OCI-LY1 (cell line): ENCODE data around the gene AQP12B.

Experiments used
- CTCF ChIP-seq: fragments of 200-600 bp; sonication (generic), shearing (Covaris generic); IDR thresholded peaks from 2 replicates; pipeline ENCODE4 v1.5.1; 2017; ENCODE audit warnings: mild to moderate bottlenecking, antibody characterized with exemption, low read length, moderate library complexity, mixed read lengths
- EZH2 ChIP-seq: fragments of 200-600 bp; sonication (generic), shearing (Covaris generic); IDR thresholded peaks from 2 replicates; pipeline ENCODE4 v1.8.0; 2017; ENCODE audit warnings: borderline replicate concordance, mixed run types, mild to moderate bottlenecking, antibody characterized with exemption, low read length, moderate library complexity, mixed read lengths

- TF ChIP-seq CTCF: no peak
- no peak for TF ChIP-seq EZH2
Observed at GRCh38 chr2:240722376-240722775, 39.7 kb upstream of the AQP12B start.
